ENCODE measurements around the gene NECAB3. TPM values are rescaled to one million over a fixed set of nuclear protein-coding genes. Genes with fewer than 3 reads are reported as not detected.

The NECAB3 gene
- total and polyA plus RNA-seq, 8 donors: 22.3 to 72.9 (median 33.2) TPM

DNA sequence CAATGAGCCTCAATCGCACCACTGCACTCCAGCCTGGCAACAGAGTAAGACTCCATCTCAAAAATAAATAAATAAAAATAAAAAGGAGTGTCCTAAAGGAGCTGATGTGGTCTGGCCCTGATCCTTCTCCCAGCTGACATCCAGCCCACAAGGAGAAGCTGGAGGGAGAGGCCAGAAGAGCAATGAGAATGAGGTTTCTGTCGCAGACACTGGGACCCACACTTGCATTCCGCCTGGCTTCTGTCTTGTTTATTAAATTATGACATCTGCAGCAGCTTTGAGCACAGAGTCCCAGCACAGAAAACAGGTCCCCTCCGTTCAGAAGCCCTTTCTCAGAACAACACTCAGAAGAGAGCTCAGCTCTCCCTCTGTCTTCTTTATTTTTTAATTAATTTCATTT is 22.2 kb upstream of the NECAB3 start:
- Histone ChIP-seq H3K27ac (no peak overlapping the region), H3K36me3 (no peaks in the 10 kb centered on the region), H3K4me3 (no peak overlapping the region), H3K9me3 (peaks cover 0 to 3% of the 10 kb centered on the region in 2 donors), H3K4me1 (peaks cover 0 to 2% of the 10 kb centered on the region in 2 donors), H3K27me3 (no peaks in the 10 kb centered on the region)
- DNase-seq (no peak), ATAC-seq (no peak)
- TF ChIP-seq, protein P1, sequence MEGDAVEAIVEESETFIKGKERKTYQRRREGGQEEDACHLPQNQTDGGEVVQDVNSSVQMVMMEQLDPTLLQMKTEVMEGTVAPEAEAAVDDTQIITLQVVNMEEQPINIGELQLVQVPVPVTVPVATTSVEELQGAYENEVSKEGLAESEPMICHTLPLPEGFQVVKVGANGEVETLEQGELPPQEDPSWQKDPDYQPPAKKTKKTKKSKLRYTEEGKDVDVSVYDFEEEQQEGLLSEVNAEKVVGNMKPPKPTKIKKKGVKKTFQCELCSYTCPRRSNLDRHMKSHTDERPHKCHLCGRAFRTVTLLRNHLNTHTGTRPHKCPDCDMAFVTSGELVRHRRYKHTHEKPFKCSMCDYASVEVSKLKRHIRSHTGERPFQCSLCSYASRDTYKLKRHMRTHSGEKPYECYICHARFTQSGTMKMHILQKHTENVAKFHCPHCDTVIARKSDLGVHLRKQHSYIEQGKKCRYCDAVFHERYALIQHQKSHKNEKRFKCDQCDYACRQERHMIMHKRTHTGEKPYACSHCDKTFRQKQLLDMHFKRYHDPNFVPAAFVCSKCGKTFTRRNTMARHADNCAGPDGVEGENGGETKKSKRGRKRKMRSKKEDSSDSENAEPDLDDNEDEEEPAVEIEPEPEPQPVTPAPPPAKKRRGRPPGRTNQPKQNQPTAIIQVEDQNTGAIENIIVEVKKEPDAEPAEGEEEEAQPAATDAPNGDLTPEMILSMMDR (IDR thresholded peaks at IDR 0.05): no peak
- intact Hi-C loops (cut with DNase I): no loop called here

- H3K9me3 ChIP-seq: no peaks in the 10 kb centered on the region
- ATAC-seq: peak; percentile 31
- peaks cover 0 to 2% of the 10 kb centered on the region in 2 donors for H3K4me1 ChIP-seq
- peak overlapping the region in 1 of 2 donors; percentile 13 for H3K27ac ChIP-seq
- DNase-seq: peak in 1 of 4 donors; percentile 31
- TF ChIP-seq, protein P1 (IDR thresholded peaks at IDR 0.05): no peak
- no peaks in the 10 kb centered on the region for H3K27me3 ChIP-seq
- no peak overlapping the region for H3K4me3 ChIP-seq
- intact Hi-C loops (cut with DNase I): no loop called here
- H3K36me3 ChIP-seq: no peaks in the 10 kb centered on the region
These were observed 20.4 kb upstream of the NECAB3 start for GRCh38 chr20:33694639-33695012.

DNA sequence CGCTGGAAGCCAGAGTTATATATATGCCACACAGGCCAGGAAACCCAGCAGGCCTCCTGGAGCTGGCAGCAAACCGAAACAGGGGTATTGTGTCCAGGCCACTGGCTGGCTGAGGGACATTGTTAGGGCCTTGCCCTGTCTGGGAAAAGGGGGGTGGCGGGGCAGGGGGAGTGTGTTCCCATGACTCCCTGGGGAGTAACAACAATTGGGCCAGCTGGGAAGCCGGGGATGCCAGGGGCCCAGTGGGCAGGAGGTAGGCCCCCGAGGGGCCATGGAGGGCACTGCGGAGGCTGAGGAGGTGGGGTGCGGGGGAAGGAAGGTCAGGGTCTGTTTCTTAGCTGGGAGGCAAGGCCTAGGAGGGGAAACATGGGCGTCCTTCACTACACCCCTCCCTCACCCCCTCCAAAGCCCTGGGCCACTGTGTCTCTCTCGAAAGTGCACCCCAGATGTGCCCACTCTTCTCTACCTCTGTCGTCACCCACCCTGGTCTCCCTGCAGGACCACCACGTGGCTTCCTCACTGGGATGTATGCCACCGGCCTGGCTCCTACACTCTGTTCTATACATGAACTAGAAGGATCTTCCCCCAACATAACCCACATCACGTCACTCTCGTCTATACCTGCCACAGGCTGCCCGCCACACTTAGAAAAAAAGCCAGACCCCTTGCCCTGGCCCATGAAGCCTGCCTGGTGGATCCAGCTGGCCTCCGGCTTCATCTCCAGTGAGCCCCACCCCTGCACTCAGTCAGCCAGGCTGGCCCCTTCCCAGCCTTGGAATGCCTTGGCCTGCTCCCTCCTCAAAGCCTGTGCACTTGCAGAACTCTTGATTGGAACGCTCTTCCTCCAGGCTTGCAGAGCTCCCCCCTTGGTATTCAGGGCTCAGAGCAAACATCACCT is 19.8 kb upstream of the NECAB3 start:
- Histone ChIP-seq H3K27me3 (no peaks in the 10 kb centered on the region), H3K4me1 (peaks cover 0 to 2% of the 10 kb centered on the region in 2 donors), H3K27ac (peak overlapping the region in 1 of 2 donors; percentile 13), H3K4me3 (no peak overlapping the region), H3K36me3 (no peaks in the 10 kb centered on the region), H3K9me3 (no peaks in the 10 kb centered on the region)
- TF ChIP-seq, protein P1 (IDR thresholded peaks at IDR 0.05): no peak
- ATAC-seq: peak; percentile 85
- intact Hi-C loops (cut with DNase I): no loop called here
- peak in 2 of 4 donors; percentile 65 to 66 for DNase-seq

- intact Hi-C loops (cut with DNase I): no loop called here
- Histone ChIP-seq H3K4me1 (peaks cover 0 to 2% of the 10 kb centered on the region in 2 donors), H3K36me3 (no peaks in the 10 kb centered on the region), H3K9me3 (no peaks in the 10 kb centered on the region), H3K27ac (no peak overlapping the region), H3K27me3 (no peaks in the 10 kb centered on the region), H3K4me3 (no peak overlapping the region)
- TF ChIP-seq, protein P1 (IDR thresholded peaks at IDR 0.05): no peak
- DNase-seq (peak in 1 of 4 donors; percentile 25), ATAC-seq (no peak)
These were observed 19.1 kb upstream of the NECAB3 start for GRCh38 chr20:33693289-33693688.

GRCh38 chr20:33689973-33690372 is 15.7 kb upstream of the NECAB3 start:
- no peaks in the 10 kb centered on the region for H3K27me3 ChIP-seq
- TF ChIP-seq, protein P1 (IDR thresholded peaks at IDR 0.05): no peak
- intact Hi-C loops (cut with DNase I): no loop called here
- peaks cover 8 to 22% of the 10 kb centered on the region in 2 donors for H3K4me1 ChIP-seq
- no peak overlapping the region for H3K4me3 ChIP-seq
- ATAC-seq (no peak), DNase-seq (no peak)
- H3K36me3 ChIP-seq: no peaks in the 10 kb centered on the region
- no peak overlapping the region for H3K27ac ChIP-seq
- no peaks in the 10 kb centered on the region for H3K9me3 ChIP-seq
